D721Med (cell line): ENCODE measurements around the gene RPA4.

Source experiments
- DNase-seq: peaks from one replicate; pipeline ENCODE4 v3.0.0; 2011; ENCODE audit warnings: low spot score; ENCODE audit not compliant: insufficient read length
- FAIRE-seq: peaks from 2 replicates; lab custom pipeline; 2011; peaks lifted over from hg19 to GRCh38; lab: Jason Lieb, UNC
- TF ChIP-seq, protein P1 (sequence below): IDR thresholded peaks from 2 replicates; pipeline ENCODE4 v1.5.1; 2012; ENCODE audit warnings: mild to moderate bottlenecking, control low read depth; ENCODE audit not compliant: insufficient read depth; ENCODE audit errors: missing control alignments

The RPA4 gene

DNA sequence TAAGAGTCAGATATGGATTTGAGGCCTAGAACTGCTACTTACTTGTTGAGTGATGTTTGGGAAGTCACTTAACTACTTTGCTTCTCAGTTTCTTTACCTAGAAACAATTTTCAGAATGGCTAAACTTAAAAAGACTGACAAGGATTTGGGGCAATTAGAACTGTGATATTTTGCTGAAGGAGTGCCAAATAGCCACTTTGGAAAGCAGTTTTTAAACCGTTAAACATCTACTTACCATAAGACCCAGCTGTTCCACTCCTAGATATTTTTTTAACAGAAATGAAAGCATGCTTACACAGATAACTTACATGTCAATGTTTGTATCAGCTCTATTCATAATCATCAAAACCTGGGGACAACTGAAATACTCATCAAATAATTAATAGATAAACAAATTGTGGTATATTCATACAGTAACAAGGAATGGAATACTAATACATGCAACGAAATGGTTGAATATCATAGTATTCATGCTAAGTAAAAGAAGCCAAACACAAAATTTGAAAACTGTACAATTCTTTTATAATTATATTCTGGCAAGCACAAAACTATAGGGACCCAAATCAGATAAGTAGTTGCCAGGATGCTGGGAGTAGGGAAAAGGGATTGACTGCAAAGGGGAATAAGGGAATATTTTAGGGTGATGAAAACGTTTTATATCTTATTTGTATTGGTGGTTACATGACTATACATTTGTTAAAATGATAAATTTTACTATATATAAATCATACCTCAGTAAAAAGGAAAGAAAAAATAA, 24.0 kb downstream of the RPA4 start:
- DNase-seq = no peak
- no peak for FAIRE-seq
- TF ChIP-seq, protein P1, sequence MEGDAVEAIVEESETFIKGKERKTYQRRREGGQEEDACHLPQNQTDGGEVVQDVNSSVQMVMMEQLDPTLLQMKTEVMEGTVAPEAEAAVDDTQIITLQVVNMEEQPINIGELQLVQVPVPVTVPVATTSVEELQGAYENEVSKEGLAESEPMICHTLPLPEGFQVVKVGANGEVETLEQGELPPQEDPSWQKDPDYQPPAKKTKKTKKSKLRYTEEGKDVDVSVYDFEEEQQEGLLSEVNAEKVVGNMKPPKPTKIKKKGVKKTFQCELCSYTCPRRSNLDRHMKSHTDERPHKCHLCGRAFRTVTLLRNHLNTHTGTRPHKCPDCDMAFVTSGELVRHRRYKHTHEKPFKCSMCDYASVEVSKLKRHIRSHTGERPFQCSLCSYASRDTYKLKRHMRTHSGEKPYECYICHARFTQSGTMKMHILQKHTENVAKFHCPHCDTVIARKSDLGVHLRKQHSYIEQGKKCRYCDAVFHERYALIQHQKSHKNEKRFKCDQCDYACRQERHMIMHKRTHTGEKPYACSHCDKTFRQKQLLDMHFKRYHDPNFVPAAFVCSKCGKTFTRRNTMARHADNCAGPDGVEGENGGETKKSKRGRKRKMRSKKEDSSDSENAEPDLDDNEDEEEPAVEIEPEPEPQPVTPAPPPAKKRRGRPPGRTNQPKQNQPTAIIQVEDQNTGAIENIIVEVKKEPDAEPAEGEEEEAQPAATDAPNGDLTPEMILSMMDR = no peak

DNA sequence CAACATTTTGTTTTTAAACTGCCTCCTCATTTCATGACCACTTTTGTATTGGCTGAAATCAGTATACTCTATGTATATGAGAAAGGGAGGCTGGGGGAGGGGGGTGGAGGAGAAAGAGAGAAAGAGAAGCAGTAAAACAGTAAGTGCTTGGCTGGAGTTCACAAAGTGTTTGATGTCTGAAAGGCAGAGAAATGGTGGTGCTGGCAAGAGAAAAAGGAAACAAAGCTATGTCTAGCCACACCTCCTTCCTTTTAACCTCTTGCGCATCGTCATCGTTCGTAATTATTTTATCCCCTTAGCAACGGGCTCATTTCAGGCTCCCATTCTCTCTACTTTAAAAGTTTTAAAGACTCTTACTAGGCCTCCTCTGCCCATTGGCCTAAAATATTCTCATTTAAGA, 25.6 kb downstream of the RPA4 start:
- DNase-seq = no peak
- TF ChIP-seq, protein P1 = no peak
- FAIRE-seq = no peak

DNA sequence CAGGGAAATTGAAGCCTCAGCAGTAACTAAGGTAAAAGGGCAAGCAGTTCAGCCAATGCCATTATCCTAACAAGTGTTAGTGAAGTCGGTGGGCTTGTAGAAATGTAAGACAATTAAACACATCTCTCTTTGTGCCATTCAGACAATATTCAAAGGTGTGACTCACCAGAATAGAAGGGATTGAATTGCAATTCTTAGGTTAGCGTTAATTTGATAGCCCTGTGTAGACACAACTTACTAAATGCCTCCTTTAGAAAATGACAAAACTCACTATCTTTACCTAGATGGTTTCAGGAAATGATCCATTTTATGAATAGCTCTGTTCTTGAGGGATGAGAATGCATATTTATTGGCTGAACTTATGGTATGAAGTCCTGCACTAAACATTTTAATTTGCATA, 35.2 kb downstream of the RPA4 start:
- DNase-seq (no peak), FAIRE-seq (peak; percentile 75)
- TF ChIP-seq, protein P1 = no peak

DNA sequence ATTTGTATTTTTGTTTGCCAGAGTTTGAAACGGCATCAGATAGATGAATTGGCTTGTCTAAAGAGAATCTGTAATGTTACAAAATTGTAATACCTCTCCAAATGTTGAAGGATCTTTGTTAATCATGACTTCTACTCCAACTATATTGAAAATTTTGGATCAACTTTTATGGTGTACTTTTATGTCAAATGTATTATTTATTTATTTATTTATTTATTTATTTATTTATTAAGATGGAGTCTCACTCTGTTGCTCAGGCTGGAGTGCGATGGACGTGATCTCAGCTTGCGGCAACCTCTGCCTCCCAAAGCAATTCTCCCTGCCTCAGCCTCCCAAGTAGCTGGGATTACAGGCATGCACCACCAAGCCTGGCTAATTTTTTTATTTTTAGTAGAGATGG, 36.0 kb downstream of the RPA4 start:
- FAIRE-seq = no peak
- DNase-seq = no peak
- TF ChIP-seq, protein P1 = no peak

DNA sequence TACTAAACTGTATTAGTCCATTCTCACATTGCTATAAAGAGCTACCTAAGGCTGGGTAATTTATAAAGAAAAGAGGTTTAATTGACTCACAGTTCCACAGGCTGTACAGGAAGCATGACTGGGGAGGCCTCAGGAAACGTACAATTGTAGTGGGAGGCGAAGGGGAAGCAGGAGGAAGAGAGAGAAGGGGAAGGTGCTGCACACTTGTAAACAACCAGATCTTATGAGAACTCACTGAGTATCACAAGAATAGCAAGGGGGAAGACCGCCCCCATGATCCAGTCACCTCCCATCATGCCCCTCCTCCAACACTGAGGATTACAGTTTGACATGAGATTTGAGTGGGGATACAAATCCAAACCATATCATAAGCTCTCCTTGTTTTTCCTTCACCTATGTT, 40.9 kb downstream of the RPA4 start:
- TF ChIP-seq, protein P1 = no peak

DNA sequence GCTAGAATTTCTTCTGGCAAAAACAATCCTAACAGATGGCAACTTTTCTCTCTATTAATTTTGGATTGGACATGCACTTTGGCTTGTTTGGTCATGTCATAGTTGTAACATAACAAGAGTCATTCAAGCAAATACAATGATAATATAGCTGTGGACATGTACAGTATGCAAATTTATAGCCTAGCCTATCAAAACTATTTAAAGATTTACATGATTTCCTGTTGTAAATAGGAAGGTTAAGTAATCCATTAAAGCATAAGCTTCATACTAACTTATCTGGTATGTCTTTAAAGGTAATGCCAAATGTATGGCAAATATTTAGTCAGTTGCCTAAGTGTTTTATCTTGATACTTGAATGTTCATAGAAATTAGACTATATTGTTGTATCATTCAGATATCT, 45.3 kb downstream of the RPA4 start:
- no peak for FAIRE-seq

More for the DNA sequence above, 40.9 kb downstream of the RPA4 start:
- DNase-seq = no peak
- FAIRE-seq = no peak

More for the DNA sequence above, 45.3 kb downstream of the RPA4 start:
- TF ChIP-seq, protein P1 = no peak
- no peak for DNase-seq
